Central memory CD4-positive, alpha-beta T cell (primary cell): ENCODE results near the gene CACNG8.
"Not testable (repeated sequence)": the region's sequence is repeated elsewhere in the genome, so short reads cannot be mapped to it uniquely, and the experiment has no call there.

Source experiments
- DNase-seq: peaks from one replicate; pipeline ENCODE4 v3.0.0; 2022
- total RNA-seq, 3 experiments: gene quantifications; one replicate each; lab custom pipeline; 2026; lab: John Stamatoyannopoulos, UW

The CACNG8 gene
- 0 to 0.39 (median 0.04) reads per million in 3 experiments for total RNA-seq

DNA sequence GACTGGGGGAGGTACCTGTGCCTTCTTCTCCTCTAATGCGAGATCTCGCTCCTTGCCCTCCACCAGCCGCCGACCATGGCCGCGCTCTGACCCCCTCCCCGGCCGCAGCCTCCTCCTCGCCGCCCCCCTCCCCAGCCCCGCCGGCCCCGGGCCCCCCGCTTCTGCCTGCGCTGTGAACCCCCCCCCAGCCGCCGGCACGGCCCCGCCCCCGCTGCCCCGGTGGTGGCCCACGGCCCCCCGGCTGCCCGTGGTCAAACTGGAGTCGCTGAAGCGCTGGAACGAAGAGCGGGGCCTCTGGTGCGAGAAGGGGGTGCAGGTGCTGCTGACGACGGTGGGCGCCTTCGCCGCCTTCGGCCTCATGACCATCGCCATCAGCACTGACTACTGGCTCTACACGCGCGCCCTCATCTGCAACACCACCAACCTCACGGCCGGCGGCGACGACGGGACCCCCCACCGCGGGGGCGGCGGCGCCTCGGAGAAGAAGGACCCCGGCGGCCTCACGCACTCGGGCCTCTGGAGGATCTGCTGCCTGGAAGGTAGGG, at the start of gene CACNG8:
Gene CACNG8, plus strand, starts transcription at position 51 of the 545 bp plus-strand sequence.
- no peak for DNase-seq

DNA sequence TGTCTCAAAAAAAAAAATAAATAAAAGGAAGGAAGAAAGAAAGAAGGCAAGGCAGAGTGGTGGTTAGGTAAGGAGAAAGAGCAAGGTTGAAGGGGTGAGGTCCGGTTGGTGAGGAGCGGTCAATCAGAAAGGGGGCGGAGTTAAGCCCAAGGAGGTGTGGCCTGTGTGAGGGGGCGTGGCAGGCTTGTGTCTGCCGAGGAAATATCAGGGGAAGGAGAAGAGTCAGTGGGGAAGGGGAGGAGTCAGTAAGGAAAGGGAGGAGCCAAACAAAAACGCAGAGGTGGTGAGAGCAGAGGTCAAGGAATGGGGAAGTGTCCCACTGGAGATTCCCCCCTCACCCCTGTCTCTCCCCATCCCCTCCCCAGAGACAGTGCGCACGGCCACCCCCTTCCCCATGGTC, 47.7 kb upstream of the CACNG8 start:
- no peak for DNase-seq

DNA sequence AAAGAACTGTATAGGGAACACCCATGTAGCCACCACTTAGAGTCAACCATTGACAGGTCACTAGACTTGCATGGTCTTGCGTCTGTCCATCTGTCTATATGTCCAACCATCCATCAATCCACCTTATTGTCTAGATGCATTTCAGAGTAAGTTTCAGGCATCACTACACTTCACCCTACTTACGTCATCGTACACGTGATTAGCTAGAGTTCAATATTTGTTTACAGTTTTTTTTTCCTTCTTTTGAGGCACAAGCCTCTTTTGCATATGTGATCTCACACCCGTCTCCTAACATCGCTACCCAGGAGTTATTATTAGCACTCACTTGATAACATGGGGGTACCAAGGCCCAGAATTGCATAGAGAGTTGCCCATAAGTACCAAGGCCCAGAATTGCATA, 46.7 kb upstream of the CACNG8 start:
- no peak for DNase-seq

DNA sequence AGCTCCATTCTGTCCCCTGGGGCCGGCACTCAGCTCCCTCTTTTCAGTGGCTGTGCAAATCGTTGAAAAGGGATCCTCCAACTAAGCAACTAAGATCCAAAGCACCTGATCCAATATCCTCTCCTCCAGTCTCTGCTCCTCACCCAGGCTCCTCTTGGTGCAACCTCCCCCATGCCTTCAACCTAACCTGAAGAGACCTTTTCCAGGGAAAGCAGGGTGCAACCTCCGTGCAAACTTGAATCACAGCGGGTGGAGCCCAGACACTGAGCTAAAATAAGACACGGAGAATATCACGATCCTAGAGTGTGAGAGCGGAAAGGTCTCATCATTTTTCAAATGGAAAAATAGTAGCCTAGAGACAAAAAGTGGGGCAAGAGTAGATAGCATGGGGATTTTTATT, 45.4 kb upstream of the CACNG8 start:
- no peak for DNase-seq

DNA sequence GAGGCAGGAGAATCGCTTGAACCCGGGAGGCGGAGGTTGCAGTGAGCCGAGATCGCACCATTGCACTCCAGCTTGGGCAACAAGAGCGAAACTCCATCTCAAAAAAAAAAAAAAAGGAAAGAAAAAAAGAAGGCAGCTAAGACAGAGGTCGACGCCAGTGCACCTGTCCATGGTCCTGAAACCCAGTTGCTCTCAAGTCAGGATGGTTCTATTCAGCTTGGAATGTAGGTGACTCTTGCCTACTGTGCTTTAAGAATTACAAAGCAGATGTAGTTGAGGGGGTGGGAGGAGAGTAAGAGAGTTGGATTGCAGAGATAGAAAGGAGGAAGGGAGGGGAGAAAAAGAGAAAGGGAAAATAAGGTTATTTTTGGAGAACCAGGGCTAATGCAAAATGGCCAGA, 35.0 kb upstream of the CACNG8 start:
- no peak for DNase-seq

DNA sequence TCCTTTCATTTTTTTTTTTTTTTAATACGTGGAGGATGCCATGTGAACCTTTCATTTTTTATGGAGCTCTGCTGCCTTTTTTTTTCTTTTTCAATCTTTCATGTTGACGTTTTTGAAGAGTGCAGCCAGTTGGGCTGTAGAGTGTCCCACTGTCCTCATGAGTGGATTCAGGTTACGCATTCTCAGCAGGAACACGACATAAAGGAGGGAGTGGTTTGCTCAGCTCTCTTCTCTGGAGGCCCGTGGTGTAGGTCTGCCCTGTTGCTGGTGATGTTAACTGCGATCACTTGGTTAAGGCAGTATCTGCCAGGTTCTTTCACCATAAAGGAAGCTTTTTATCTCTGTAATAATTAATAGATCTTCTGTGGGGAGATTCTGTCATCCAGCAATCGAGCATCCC, 26.7 kb upstream of the CACNG8 start:
- DNase-seq: no peak

DNA sequence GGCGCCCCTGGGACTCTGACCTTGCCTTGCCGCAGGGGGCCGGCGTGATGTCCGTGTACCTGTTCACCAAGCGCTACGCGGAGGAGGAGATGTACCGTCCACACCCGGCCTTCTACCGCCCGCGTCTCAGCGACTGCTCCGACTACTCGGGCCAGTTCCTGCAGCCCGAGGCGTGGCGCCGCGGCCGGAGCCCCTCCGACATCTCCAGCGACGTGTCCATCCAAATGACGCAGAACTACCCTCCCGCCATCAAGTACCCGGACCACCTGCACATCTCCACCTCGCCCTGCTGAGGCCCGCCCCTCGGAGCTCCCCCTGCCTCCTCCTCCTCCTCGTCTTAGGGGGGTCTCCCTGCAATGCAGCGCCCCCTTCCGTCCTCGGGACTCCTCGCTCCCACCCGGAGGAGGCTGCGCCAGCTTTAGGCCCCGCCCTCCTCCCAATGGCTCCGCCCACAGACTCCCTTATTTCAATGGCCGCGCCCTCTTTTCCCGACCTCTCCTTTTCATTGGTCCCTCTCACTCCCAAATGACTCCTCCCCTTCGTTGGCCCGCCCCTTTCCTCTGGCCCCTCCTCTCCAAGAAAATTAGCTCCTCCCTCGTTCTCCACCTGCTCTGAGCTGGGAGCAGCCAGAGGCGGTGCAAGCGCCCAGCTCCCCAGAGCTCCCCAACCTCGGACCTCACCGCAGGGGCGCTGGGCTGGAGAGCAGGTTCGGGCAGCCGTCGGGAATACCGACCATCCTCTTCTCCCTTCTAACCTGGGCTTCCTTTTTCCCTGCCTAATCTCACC, 20.5 kb upstream of the CACNG8 start:
- DNase-seq: no peak

DNA sequence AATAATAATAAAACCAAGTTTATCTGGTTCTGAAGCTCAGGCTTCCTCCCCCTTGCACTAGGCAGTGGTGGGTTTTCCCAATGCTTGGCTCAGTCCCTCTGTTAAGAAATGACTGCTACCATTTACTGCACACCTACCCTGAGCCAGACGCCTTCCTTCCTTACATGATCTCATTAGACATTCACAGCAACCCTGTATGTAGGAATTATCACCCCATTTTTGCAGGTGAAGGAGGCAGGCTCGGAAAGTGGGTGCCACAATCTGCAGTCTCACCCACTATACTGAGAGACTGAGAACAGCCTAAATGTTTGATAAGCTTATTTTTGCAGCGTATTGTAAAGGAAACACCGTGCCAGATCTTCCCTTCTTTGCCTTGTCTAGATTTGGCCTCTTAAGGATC, 18.3 kb upstream of the CACNG8 start:
- no peak for DNase-seq

DNA sequence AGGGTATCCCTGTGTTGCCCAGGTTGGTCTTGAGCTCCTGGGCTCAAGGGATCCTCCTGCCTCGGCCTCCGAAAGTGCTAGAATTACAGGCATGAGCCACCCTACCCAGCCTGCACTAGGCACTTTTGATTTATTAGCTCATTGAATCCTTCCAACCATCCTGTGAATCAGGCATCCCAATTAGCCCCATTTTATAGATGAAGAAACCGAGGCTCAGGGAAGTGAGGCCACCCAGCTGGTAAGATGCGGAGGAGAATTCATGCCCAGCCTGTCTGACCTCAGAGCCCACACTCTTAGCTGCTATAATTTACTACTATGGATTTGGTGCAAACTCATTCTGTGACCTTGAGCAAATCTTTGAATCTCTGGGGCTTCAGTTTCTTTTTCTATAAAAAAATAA, 17.8 kb upstream of the CACNG8 start:
- no peak for DNase-seq

DNA sequence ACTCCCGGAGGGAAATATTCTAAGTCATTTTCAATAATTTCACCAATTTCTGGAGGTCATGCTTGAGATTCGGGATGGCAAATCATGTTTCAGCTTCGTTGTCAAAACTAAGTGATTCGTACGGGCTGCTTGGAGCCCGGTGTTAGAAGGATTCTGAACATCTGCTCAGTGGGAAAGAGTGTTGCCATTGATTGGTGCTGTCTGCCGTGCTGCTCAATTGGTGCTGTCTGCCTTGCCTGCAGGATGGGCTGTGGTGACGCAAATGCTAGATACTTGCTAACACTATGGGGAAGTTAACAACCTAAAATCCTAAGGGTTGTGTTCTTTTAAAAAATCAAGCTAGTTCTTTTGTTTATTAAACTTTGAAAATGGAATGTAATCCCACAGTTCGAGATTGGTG, 17.3 kb upstream of the CACNG8 start:
- no peak for DNase-seq

DNA sequence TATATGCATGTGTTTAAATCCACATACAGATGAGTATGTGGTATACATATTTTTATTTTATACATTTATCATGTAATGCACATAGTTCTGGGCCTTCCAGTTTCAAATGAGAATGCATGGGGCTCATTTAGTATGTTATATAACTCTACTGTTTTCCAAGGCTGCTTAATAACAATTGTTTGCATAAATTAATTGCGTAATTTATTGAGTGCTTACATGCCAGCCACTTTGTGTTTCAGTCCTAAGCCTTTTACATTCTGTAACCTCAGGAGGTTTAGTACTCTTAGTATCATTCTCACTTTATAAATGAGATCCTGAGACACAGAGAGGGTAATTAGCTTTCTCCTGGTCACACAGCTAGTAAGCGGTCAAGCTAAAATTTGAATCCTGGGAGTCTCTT, 16.7 kb upstream of the CACNG8 start:
- DNase-seq: no peak

DNA sequence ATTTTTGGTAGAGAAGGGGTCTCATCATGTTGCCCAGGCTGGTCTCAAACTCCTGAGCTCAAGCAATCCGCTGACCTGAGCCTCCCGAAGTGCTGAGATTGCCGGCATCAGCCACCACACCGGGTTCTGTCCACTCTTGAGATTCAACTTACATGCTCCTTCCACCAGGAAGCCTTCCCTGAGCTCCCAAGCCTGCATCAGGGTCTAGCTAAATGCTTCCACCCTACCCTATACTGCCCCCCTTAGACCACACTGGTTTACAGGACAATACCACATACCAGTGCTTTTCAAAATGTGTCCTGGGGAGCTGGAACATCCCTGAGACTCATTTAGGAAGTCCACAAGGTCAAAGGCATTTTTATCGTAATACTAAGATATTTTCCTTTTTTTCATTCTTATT, 15.1 kb upstream of the CACNG8 start:
- DNase-seq: no peak

DNA sequence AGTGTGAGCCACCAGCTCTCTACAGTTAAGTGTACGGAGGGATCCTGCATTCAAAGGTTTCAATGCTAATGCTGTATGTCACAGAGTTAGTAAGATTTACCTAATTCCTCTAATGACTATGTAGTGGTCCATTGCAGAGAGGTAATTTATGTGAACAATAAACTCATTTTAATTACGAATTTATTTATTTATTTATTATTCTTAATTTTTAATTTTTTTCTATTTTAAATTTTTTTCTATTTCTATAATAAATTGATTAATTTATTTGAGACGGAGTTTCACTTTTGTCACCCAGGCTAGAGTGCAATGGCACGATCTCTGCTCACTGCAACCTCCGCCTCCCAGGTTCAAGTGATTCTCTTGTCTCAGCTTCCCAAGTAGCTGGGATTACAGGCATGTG, 14.1 kb upstream of the CACNG8 start:
- not testable (repeated sequence) for DNase-seq

DNA sequence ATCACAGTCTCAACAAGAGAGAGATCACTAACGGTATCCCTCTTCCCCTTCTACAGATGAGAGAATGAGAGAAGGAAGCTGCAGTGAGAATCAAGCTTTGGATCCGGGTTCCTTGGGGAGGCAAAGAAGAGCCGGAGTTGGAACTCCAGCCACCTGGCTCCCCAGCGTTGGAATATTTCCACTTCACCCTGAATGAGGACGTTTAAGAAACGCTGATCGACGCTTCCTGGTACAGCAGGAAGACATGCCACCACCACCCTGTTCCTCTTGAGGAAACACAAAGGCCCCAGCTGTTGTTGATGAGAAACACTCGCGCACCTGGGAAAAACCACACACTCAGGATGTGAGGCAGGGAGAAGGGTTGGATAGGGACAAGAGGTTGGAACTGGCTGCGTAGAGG, 11.3 kb upstream of the CACNG8 start:
- no peak for DNase-seq

DNA sequence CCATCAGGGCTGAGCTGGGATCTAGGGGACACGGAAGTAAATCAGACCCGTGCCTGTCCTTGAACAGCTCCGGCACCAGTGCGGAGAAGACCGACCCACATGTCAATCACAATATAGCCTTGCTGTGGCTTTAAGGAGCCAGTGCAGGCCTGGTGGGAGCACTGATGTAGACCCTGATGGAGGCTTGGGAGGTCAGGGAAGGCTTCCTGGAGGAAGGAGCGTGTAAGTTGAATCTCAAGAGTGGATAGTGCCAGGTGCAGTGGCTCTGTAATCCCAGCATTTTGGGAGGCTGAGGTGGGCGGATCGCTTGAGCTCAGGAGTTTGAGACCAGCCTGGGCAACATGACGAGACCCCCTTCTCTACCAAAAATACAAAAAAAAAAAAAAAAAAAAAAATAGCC, 10.8 kb upstream of the CACNG8 start:
- no peak for DNase-seq

DNA sequence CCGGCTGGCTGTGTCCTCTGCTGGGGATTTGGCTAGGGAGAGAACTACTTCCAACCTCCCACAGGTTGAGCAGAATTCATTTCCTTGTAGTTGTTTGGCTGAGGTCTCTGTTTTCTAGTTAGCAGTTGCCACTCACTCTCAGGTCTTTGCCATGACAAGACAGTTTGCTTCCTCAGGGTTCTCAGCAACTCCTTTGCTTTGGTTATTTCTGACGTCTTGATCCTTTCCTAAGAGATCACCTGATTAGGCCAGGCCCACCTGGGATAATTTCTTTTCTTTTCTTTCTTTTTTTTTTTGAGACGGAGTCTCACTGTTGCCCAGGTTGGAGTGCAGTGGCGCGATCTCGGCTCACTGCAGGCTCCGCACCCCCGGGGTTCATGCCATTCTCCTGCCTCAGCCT, 9.4 kb upstream of the CACNG8 start:
- no peak for DNase-seq

DNA sequence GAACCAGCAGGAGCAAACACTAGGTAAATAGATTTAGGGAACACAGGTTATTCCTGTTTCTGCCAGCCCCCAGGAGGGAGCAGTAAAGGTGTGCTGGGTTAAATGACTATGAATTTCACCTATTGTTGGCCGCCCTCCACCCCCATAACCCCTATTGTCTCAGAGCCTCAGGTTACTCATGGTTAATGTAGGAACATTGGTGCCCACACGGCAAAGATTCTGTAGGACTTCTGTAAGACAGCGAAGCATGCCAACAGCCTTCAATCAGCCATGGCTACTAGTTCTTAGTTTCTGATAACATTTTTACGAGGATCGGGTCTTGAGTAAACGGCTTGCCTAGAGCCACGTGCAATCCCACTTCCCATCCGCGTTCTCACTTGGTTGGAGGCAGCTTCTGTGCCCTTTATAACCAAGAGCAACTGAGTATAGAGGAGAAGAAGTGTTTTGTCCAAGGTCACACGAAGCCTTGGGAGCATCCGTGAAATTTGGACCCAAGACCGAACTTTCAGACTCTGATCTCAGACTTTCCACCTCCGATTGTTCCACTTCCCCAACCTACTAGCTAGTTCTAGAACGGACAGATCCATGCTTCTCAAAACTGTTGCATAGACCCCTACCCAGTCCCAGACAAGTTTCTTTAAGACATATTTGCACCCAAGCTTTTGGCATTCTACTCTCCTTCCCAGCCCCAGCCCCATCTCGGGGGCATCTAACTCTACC, 5.1 kb upstream of the CACNG8 start:
- DNase-seq: no peak

DNA sequence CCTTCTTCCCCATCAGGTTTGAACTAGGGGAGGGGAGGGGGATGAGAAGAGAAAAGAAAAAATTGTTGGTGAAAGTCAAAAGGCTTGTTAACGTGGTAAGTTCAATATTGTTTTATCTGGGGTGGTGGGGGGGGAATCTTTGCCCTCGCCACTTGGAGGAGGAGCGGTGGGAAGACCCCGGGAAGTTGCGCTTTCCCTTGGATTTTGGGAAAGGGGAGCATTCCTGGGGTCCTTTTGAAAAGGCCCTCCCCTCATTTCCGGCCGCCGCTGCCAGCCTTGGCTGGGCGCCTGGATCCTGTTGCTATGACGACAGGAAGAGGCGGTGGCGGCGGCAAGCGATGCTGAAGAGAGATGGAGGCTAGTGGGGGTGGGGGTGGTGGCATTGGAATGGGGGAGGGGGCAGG, 4.6 kb upstream of the CACNG8 start:
- DNase-seq: no peak

DNA sequence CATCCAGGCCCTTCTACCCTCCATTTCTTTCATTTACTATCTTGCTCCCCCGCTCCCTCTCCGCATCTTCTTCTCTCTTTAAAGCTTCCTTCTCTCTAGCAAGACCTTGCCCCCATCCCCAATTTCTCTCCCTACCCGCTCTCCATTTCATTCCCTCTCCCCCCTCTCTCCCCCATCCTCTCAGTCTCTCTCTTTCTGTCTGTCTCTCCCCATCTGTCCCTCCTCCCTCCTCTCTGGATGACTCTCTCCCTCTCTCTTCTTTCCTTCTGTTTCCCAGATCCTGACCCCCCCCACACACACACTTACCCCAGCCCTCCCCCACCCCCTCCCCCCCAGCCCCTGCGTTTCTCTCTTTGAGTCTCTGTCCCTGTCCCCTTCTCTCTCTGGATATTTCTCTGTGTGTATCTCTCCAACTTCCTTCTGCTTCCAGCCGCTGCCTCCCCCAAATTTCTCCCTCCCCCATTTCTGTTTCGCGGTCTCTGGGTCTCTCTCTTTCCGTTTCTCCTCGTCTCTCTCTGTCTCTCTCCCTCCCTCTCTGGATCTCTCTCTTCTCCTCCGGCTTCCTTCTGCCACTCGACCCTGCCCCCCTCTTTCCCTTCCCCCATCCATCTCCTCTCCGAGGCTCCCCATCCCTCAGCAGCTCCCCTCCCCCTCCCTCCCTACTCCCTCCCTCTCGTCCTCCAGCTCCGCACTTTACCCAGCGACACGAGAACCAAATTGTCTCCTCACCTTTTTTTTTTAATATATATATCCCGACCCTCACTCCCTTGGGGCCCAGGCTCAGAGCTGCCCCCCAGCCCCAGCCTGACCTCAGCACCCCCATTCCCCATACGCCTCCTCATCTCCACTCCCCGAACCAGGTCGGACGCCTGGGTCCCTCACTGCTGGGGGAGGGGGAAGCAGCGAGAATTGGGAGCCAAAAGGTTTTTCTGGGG, 3.6 kb upstream of the CACNG8 start:
- no peak for DNase-seq

DNA sequence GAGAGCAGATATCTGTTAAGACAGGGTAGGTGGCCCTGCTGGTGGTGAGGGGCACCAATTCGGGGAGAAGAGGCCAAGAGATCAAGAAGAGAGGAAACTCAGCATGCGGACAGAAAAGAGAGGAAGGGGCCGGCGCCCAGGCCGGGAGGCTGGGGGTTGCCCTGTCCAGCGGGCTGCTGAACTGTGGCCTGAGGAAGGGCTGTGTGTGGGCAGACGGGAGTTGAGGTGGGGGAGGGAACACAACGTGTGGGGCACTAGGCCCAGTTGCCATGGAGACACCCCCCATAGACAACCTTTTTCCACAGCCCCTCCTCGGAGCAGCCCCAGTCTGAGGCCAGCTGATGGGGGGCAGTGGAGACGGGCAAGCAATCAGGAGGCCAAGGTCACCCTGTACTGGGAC, 2.5 kb upstream of the CACNG8 start:
- DNase-seq: no peak

DNA sequence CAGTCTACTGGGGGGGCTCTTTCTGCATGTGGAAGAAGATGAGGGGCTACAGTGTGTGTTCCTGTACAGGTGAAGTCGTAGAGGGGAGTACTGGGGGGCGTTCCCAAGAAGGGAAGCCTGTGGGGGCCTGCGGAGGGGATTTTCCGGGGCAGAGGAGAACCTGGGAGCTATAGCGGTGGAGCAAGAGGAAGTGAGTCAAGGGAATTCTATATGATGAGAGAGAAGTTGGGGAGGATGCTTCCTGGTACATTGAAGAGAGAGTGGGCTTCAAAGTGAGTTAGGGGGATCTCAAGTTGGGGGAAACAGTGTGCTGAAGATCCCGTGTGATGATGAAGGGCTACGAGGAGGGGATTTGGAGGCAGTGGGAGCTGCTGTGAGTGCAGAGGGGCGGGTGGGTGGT, 1.9 kb upstream of the CACNG8 start:
- DNase-seq: no peak

DNA sequence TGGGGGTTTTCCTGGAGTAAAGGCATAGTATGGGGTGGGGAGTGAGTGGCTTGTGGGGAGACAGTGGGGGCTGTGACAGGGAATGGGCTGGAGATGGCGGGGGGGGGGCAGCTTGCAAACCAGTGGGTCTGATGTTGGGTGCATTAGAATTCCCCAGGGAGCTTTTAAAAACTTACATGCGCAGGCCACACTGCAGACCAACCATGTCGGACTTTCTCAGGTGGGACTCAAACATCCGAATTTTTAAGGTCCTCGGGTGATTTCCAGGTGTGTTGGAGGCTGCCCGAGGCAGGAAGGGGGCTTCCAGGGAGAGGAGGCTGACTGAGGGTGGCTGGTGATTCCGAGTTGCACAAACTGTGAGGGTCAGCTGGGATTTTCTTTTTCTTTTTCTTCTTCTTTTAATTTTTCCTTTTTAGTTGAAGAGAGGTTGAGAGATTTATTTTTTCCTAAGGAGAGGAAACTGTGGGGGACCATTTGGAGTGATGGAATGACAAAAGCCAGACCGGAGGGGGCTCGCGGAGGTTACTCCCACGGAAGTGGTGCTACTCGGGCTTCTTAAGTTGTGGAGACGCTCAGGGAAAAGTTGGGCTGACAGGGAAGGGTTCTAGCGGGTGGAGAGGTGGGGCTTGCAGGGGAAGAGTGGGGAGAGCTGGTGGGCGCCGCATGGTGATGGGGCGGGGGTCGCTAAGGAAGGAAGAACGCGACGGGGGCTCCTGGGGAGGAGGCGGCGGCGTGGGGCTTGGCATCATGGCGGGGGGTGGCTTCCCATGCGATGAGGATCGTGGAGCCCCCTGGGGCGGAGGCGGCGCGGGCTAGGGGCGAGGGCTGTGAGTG, 997 bp upstream of the CACNG8 start:
- no peak for DNase-seq
